Middle frontal gyrus (tissue), 1 donor: ENCODE data around the gene JAGN1.
"Not testable (repeated sequence)": the region's sequence is repeated elsewhere in the genome, so short reads cannot be mapped to it uniquely, and the experiment has no call there.

Source experiments
- DNase-seq: peaks from one replicate; pipeline ENCODE4 v3.0.0-alpha.2; 2015; ENCODE audit warnings: low spot score; ENCODE audit errors: extremely low spot score

Gene JAGN1

GRCh38 chr3:9890249-9891071 lies at the start of gene JAGN1:
TSS of gene JAGN1 (plus strand) at chr3:9890610. CDS start at chr3:9890723, 113 bp downstream.
- peak; percentile 79 for DNase-seq

GRCh38 chr3:9841015-9841414 lies 49.4 kb upstream of the JAGN1 start:
- DNase-seq, result no peak

GRCh38 chr3:9843715-9844438 lies 46.5 kb upstream of the JAGN1 start, which contains the start of gene RPUSD3:
TSS of gene RPUSD3 (minus strand) at chr3:9844008. CDS start at chr3:9843990, 18 bp downstream.
- peak; percentile 96 for DNase-seq

GRCh38 chr3:9846231-9846630 lies 44.2 kb upstream of the JAGN1 start:
- no peak for DNase-seq

- no peak for DNase-seq
Observed at GRCh38 chr3:9846931-9847488, 43.4 kb upstream of the JAGN1 start.

- not testable (repeated sequence) for DNase-seq
Observed at GRCh38 chr3:9847870-9848269, 42.5 kb upstream of the JAGN1 start.

- DNase-seq, result not testable (repeated sequence)
Observed at GRCh38 chr3:9848860-9849259, 41.5 kb upstream of the JAGN1 start.

- not testable (repeated sequence) for DNase-seq
Observed at GRCh38 chr3:9851383-9851782, 39.0 kb upstream of the JAGN1 start.

- DNase-seq, result not testable (repeated sequence)
Observed at GRCh38 chr3:9851926-9852325, 38.5 kb upstream of the JAGN1 start.

- no peak for DNase-seq
Observed at GRCh38 chr3:9852528-9852927, 37.9 kb upstream of the JAGN1 start.

- not testable (repeated sequence) for DNase-seq
Observed at GRCh38 chr3:9854291-9854940, 36.0 kb upstream of the JAGN1 start.

- DNase-seq, result no peak
Observed at GRCh38 chr3:9855594-9855993, 34.8 kb upstream of the JAGN1 start.

- DNase-seq, result no peak
Observed at GRCh38 chr3:9859530-9860025, 30.8 kb upstream of the JAGN1 start.

- no peak for DNase-seq
Observed at GRCh38 chr3:9861201-9861600, 29.2 kb upstream of the JAGN1 start.

GRCh38 chr3:9861626-9862130 lies 28.7 kb upstream of the JAGN1 start:
- no peak for DNase-seq

GRCh38 chr3:9862391-9863057 lies 27.9 kb upstream of the JAGN1 start:
- no peak for DNase-seq

- no peak for DNase-seq
Observed at GRCh38 chr3:9863058-9863772, 27.2 kb upstream of the JAGN1 start.

- peak; percentile 14 for DNase-seq
Observed at GRCh38 chr3:9864200-9864927, 26.0 kb upstream of the JAGN1 start.

GRCh38 chr3:9865125-9865637 lies 25.2 kb upstream of the JAGN1 start:
- DNase-seq, result not testable (repeated sequence)
